UCSD-AML1 (cell line): ENCODE data around the gene TMC6.
A peak's percentile ranks its signal among the peaks of the same experiment; 100 is the strongest.
"Not testable (repeated sequence)": the region's sequence is repeated elsewhere in the genome, so short reads cannot be mapped to it uniquely, and the experiment has no call there.

Source experiments
- DNase-seq: peaks from one replicate; lab custom pipeline; 2025; ENCODE audit not compliant: unreplicated experiment; lab: John Stamatoyannopoulos, UW

TMC6 gene

GRCh38 chr17:78154903-78155811 lies 26.6 kb upstream of the TMC6 start:
- no peak for DNase-seq

GRCh38 chr17:78151514-78152008 lies 23.0 kb upstream of the TMC6 start:
- no peak for DNase-seq

DNA sequence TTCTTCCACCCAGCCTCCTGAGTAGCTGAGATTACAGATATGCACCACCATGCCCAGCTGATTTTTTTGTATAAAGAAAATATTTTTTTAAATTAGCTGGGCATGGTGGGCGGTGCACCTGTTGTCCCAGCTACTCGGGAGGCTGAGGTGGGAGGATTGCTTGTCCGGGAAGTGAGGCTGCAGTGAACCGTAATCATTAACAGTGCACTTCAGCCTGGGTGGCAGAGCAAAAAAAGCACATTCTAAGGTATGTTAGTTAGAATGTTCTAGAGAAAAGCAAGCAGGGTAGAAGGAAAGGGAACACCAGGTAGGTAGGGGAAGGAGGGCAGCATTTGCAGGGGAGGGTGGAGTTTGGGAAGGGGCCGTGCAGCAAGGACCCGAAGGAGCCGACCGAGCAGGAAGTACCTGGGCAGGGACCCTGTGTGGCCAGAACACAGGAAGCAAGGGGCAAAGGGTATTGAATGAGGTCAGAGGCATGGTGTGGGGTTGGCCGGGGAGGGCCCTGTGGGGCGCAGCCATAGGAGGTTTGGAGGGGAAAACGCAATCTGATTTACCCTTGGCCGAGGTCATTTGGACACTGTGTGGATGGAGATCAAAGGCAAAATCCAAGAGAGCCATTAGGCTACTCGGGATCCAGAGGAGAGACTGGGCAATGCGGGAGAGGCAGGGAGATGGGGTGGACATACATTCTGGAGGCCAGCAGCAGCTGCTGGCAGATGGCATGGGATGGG lies 19.9 kb upstream of the TMC6 start:
- no peak for DNase-seq

DNA sequence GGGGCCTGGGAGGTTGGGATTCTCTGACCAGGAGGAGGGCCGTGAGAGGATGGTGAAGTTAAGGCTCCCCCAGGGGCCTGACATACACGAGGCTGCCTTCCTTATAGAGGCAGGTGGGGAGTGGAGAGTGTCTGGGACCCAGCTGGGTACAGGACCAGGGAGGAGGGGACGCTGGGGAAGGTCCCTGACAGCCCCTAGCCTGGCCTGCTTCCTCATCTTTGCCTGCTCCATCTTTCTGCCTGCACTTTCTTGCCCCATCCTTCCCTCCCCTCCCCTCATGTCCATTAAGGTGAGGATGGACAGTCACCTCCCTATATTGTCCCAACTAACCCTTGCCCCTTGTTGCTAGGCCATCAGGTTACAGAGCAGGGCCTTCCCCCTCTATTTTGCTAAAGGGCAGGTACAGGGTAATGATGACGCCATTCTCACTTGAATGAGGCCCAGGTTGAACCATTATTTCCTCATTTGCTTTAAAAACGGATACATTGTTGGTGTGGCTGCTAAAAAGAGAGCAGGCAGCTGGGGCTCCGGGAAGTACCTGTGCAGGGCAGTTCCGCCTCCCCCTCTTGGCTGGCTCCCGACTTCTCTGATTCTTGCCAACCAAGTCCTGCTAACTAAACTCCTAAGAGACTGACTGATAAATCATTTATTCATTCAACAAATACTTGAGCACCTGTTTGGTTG lies 18.9 kb upstream of the TMC6 start:
- no peak for DNase-seq

DNA sequence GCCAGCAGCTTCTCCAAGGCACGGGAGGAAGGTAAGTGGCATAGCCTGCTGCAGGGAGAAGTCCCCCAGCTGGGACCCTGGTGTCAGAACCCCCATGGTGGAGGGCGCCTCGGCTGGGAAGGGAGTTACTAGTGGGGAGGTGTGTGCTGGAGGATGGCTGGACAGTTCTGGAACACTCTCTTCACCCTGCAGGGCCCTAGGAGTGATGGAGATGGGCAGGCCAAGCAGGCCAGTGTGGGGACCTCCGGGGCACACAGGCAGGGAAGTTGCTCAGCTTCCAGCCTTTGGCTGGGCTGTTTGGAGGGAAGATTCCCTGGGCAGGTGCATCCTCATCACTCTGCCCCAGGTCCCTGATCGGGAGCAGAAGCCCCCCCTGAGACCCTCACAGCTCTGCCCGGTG lies 18.3 kb upstream of the TMC6 start:
- no peak for DNase-seq

DNA sequence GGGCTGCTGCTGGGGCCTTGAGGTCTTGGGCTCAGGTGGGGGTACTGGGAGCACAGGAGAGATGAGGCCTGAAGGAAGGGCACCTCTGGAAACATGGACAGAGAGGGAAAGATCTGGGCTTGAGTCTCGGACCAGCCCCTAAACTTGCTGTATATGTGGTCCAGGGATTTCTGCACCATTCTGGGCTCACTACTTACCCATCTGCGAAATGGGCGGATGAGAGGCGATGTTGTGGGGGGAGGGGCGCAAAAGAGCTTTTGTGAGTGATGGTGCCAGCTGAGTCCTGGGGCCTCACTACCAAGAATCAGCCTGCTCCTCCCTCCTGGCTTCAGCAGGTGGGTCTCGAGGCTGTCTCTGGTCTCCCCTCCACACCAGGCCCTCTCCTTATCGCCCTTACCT lies 17.9 kb upstream of the TMC6 start:
- no peak for DNase-seq

- DNase-seq: no peak
Measured at GRCh38 chr17:78144736-78145641, 16.4 kb upstream of the TMC6 start.

DNA sequence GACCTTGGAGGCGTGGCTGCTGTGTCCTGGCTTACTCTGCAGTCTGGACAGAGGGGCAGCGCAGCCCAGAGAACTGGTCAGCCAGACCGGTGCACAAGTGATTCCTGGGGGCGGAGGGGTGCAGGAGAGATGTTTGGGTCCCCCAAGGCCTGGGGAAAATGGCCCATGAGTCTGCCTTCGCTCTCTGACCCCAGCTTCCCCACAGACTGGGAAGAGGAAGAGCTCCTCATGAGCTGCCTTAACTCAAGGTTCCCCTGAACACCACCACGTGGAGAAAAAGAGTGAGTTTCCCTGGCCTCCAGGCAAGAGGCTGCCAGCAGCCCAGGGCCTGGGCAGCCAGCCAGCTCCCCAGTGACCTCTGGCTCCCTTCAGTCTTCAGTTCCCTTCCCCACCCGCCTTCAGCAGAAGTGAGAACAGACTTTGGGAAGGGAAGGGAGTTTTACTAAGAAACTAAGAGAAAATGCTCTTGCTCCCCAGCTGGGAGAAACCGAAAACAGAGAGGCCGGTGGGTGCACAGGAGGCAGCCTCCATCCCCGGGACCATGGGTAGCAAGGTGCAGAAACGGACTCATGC lies 15.7 kb upstream of the TMC6 start:
- DNase-seq: peak; percentile 65

GRCh38 chr17:78143214-78144146 lies 14.9 kb upstream of the TMC6 start:
- DNase-seq: no peak

DNA sequence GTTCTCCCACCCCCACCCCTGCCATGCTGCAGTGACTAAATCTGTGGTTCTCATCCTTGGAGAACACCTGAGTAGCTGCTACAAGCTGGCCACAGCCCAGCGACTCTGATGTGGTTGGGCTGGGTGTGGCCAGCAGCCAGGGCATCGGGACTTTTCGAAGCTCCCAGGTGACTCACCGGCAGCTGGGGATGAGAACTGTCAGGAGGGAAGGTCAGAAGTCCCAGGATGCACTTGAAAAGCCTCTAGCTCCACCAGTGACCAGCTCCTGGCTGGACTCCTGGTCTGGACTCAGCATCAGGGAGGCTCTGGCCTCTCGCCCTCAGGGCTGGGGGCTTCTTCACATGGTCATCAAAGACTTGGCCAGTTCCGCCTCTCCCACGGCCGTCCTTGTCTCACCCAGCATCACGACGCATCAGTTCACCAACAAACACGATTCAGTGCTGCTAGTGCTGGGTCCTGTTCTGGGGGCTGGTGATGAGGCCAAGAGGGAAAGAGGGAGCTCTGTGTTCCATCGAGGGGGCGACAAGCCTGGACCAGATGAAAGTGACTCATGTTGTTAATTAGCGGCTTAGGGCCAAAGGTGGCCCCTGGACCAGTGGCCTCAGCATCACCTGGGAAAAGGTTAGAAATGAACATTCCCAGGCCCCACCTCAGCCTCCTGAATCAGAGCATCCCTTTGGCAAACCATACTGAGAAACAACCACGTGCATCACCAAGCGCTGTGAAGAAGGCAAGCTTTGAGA lies 13.7 kb upstream of the TMC6 start:
- no peak for DNase-seq

- no peak for DNase-seq
Measured at GRCh38 chr17:78141437-78142118, 13.0 kb upstream of the TMC6 start.

DNA sequence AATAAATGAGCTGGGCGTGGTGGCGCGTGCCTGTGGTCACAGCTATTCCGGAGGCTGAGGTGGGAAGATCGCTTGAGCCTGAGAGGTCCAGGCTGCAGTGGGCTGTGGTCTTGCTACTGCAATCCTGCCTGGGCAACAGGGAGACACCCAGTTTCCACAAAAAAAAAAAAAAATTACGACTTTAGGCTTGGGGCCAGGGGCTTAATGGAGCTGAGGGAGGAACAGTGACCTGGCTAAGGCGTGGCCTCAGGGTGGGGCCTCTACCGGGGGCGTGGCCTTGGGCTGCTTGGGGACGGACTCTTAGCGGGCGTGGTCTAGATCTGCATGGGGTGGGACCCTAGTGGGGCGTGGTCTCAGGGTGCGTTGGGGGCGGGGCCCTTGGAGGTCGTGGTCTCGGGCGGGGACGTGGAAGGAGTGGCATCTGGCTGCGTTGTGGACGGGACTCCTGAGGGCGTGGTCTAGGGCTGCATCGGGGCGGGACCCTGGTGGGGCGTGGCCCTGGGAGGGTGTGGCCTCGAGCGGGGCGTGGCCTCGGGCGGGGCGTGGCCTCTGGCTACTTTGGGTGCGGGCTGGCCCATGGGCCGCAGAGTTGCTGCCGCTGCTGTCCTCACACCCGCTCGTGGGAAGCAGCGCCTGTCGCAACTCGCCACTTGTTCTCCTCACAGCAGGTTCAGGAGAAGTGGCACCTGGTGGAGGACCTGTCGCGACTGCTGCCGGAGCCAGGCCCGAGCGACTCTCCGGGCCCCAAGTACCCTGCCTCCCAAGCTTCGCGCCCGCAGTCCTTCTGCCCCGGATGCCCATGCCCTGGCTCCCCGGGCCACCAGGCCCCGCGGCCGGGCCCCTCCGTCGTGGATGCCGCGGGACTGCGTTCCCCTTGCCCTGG lies 11.9 kb upstream of the TMC6 start:
- peak; percentile 99 for DNase-seq

DNA sequence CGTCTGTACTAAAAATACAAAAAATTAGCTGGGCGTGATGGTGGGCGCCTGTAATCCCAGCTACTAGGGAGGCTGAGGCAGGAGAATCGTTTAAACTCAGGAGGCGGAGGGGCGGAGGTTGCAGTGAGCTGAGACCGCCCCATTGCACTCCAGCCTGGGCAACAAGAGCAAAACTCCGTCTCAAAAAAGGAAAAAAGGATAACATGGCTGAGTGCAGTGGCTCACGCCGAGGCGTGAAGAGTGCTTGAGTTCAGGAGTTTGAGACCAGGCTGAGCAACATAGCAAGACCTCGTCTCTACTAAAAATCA lies 11.3 kb upstream of the TMC6 start:
- not testable (repeated sequence) for DNase-seq

GRCh38 chr17:78138204-78139060 lies 9.9 kb upstream of the TMC6 start:
- DNase-seq: no peak

GRCh38 chr17:78137392-78138203 lies 9.0 kb upstream of the TMC6 start:
- peak; percentile 65 for DNase-seq
